LNCaP clone FGC (cell line): ENCODE data around the gene TBL1X.
"Not testable (repeated sequence)": the region's sequence is repeated elsewhere in the genome, so short reads cannot be mapped to it uniquely, and the experiment has no call there.

Experiments
- DNase-seq: peaks from one replicate; pipeline ENCODE4 v3.0.0-alpha.2; 2011; ENCODE audit warnings: low read depth
- H3K4me3 ChIP-seq: 2 replicates; pipeline ENCODE4 v1.5.1; 2011; ENCODE audit warnings: mild to moderate bottlenecking, low read depth, low read length, control low read depth
- CTCF ChIP-seq: IDR thresholded peaks from 2 replicates; pipeline ENCODE4 v1.5.1; 2012; ENCODE audit warnings: mild to moderate bottlenecking; ENCODE audit not compliant: control insufficient read depth, insufficient read depth; ENCODE audit errors: extremely low read depth

Gene TBL1X

GRCh38 chrX:9471571-9471985, 6.7 kb downstream of the TBL1X start:
- no peak for DNase-seq
- no peak overlapping the region for H3K4me3 ChIP-seq
- TF ChIP-seq CTCF = no peak

GRCh38 chrX:9473708-9474107, 8.8 kb downstream of the TBL1X start:
- H3K4me3 ChIP-seq = no peak overlapping the region
- no peak for TF ChIP-seq CTCF
- DNase-seq = no peak

GRCh38 chrX:9475417-9475816, 10.6 kb downstream of the TBL1X start:
- not testable (repeated sequence) for DNase-seq, H3K4me3 ChIP-seq

GRCh38 chrX:9475984-9476383, 11.1 kb downstream of the TBL1X start:
- no peak overlapping the region for H3K4me3 ChIP-seq
- no peak for TF ChIP-seq CTCF
- DNase-seq = no peak

- peak; percentile 33 for DNase-seq
- TF ChIP-seq CTCF = no peak
- no peak overlapping the region for H3K4me3 ChIP-seq
These were observed 12.1 kb downstream of the TBL1X start for GRCh38 chrX:9476810-9477575.

- H3K4me3 ChIP-seq = no peak overlapping the region
- TF ChIP-seq CTCF = no peak
- DNase-seq = no peak
These were observed 17.6 kb downstream of the TBL1X start for GRCh38 chrX:9482408-9482807.

- TF ChIP-seq CTCF = no peak
- DNase-seq = no peak
These were observed 18.0 kb downstream of the TBL1X start for GRCh38 chrX:9482837-9483236.

More at GRCh38 chrX:9482837-9483236, 18.0 kb downstream of the TBL1X start:
- H3K4me3 ChIP-seq = no peak overlapping the region
